B cell (primary cell): ENCODE measurements around the gene MAP3K15. TPM values are rescaled to one million over a fixed set of nuclear protein-coding genes. Genes with fewer than 3 reads are reported as not detected.

Experiments
- ATAC-seq: fragments of 200-7000 bp; cut with Tn5 transposase; one replicate; pipeline ENCODE4 v1.10.0; 2021; ENCODE audit warnings: low read depth, mild to moderate bottlenecking, moderate number of reproducible peaks, moderate library complexity
- CTCF ChIA-PET: fragments of 350-600 bp; sonication (Branson Sonifier 250); formaldehyde crosslinking; loops from one replicate; lab custom pipeline; 2021; ENCODE audit warnings: antibody characterized with exemption, inconsistent platforms; lab: Charles Lee
- POLR2A ChIA-PET: fragments of 350-600 bp; sonication (Branson Sonifier 250); formaldehyde crosslinking; loops from one replicate; lab custom pipeline; 2021; ENCODE audit warnings: antibody characterized with exemption; lab: Charles Lee
- DNase-seq: peaks from one replicate; pipeline ENCODE4 v3.0.0; 2013
- H2AFZ ChIP-seq: 2 replicates; pipeline ENCODE4 v1.6.1; 2012; ENCODE audit warnings: mild to moderate bottlenecking, low read depth, low read length; ENCODE audit not compliant: insufficient read depth, poor library complexity, severe bottlenecking
- H3K27ac ChIP-seq, 2 donors: 1 replicate in 1 of 2; 2 replicates in 1 of 2; pipeline ENCODE4 v1.5.1; 2012 to 2013; ENCODE audit warnings: low read length in 2 of 2, mild to moderate bottlenecking in 2 of 2, moderate library complexity in 1 of 2
- H3K27me3 ChIP-seq, 4 experiments: fragments of 200-600 bp in 1 of 4; sonication (generic) in 1 of 4; replicated peaks in 1 of 4; 1 replicate in 2 of 4; 2 replicates in 2 of 4; pipeline versions ENCODE4 v1.6.1 to v1.7.0; 2013 to 2016; ENCODE audit warnings: low read length in 3 of 4, mild to moderate bottlenecking in 2 of 4, mixed read lengths in 1 of 4, moderate library complexity in 1 of 4; ENCODE audit not compliant: insufficient read depth in 4 of 4, control insufficient read depth in 3 of 4; ENCODE audit errors: control extremely low read depth in 1 of 4
- H3K36me3 ChIP-seq, 2 experiments: replicated peaks in 1 of 2; 1 replicate in 1 of 2; 2 replicates in 1 of 2; pipeline versions ENCODE4 v1.6.1 to v1.7.1; 2013; ENCODE audit warnings: low read length in 1 of 2; ENCODE audit not compliant: insufficient read depth in 2 of 2, control insufficient read depth in 1 of 2; ENCODE audit errors: control extremely low read depth in 1 of 2, extremely low read depth in 1 of 2
- H3K4me1 ChIP-seq, 2 donors: fragments of 200-600 bp in 1 of 2; sonication (generic) in 1 of 2; 1 replicate in 1 of 2; 2 replicates in 1 of 2; pipeline versions ENCODE4 v1.5.1 to v1.6.1; 2013 to 2017; ENCODE audit warnings: low read length in 2 of 2; ENCODE audit not compliant: control insufficient read depth in 2 of 2, insufficient read depth in 2 of 2
- H3K4me2 ChIP-seq: replicated peaks from 2 replicates; pipeline ENCODE3; 2012; ENCODE audit warnings: mild to moderate bottlenecking, low read depth, low read length; ENCODE audit not compliant: poor library complexity, severe bottlenecking
- H3K4me3 ChIP-seq, 5 experiments: fragments of 200-600 bp in 1 of 5; sonication (generic) in 1 of 5; 1 replicate in 3 of 5; 2 replicates in 2 of 5; pipeline versions ENCODE4 v1.5.1 to v1.7.0; 2011 to 2016; ENCODE audit warnings: low read length in 4 of 5, mild to moderate bottlenecking in 4 of 5, low read depth in 2 of 5, control low read depth in 1 of 5, moderate library complexity in 1 of 5; ENCODE audit not compliant: insufficient read depth in 1 of 5; ENCODE audit errors: control extremely low read depth in 1 of 5, extremely low read depth in 1 of 5
- H3K79me2 ChIP-seq: fragments of 200-600 bp; sonication (generic); one replicate; pipeline ENCODE4 v1.6.0; 2016; ENCODE audit warnings: low read length; ENCODE audit not compliant: control insufficient read depth, insufficient read depth
- H3K9ac ChIP-seq: fragments of 200-600 bp; sonication (generic); 2 replicates; pipeline ENCODE4 v1.6.1; 2017; ENCODE audit warnings: mild to moderate bottlenecking, low read length, moderate library complexity
- H3K9me3 ChIP-seq, 3 donors: one replicate each; pipeline versions ENCODE4 v1.6.1 to v1.7.1; 2013; ENCODE audit warnings: low read length in 2 of 3; ENCODE audit not compliant: control insufficient read depth in 2 of 3, insufficient read depth in 1 of 3; ENCODE audit errors: control extremely low read depth in 1 of 3
- H4K20me1 ChIP-seq: 2 replicates; pipeline ENCODE4 v1.6.0; 2012; ENCODE audit warnings: mild to moderate bottlenecking, low read length; ENCODE audit not compliant: insufficient read depth, control insufficient read depth, poor library complexity, severe bottlenecking
- H3K27ac Mint-ChIP-seq: one replicate; pipeline ENCODE4 v1.8.0; 2021; ENCODE audit warnings: mixed read lengths
- H3K27me3 Mint-ChIP-seq: one replicate; pipeline ENCODE4 v1.8.0; 2021; ENCODE audit warnings: mixed read lengths
- H3K4me1 Mint-ChIP-seq: one replicate; pipeline ENCODE4 v1.8.0; 2021; ENCODE audit warnings: mixed read lengths
- H3K4me3 Mint-ChIP-seq: one replicate; pipeline ENCODE4 v1.8.0; 2021; ENCODE audit warnings: mixed read lengths
- H3K9me3 Mint-ChIP-seq: one replicate; pipeline ENCODE4 v1.8.0; 2022; ENCODE audit warnings: mixed read lengths; ENCODE audit not compliant: insufficient read depth
- CTCF ChIP-seq: fragments of 200-600 bp; IDR thresholded peaks from one replicate; pipeline ENCODE4 v1.8.0; 2022; ENCODE audit warnings: antibody characterized with exemption, mild to moderate bottlenecking
- EZH2 ChIP-seq: IDR thresholded peaks from 2 replicates; pipeline ENCODE4 v1.6.1; 2012; ENCODE audit warnings: borderline replicate concordance, low read depth, mild to moderate bottlenecking, moderate library complexity, low read length; ENCODE audit not compliant: insufficient read depth, poor library complexity, severe bottlenecking
- WGBS: methylation state at CpG from one replicate; pipeline ENCODE4 v1.1.5; 2013; ENCODE audit warnings: missing lambda C conversion rate; ENCODE audit not compliant: insufficient coverage; 5-methylcytosine and 5-hydroxymethylcytosine counted together
- intact Hi-C: fragments of 100-400 bp; cut with micrococcal nuclease; formaldehyde crosslinking; loops from one replicate; pipeline ENCODE4 v1.10.0; 2022
- polyA plus RNA-seq: library from polyadenylated mRNA; depleted of rRNA; stranded (reverse); fragments of >200 nt; gene quantifications from 2 replicates; pipeline ENCODE4 v1.2.3, GENCODE V29; 2012
- total RNA-seq, 2 donors: library from RNA; stranded (reverse); fragments of 120-200 nt in 1 of 2; gene quantifications; 1 replicate in 1 of 2; 2 replicates in 1 of 2; pipeline versions ENCODE4 v1.2.3 to v1.2.4, GENCODE V29; 2013 to 2022

The MAP3K15 gene
- total and polyA plus RNA-seq, 2 donors (not counting 1 experiment from before 2014, with no cell fraction given), result not detected

GRCh38 chrX:19334945-19335626, 180.2 kb downstream of the MAP3K15 start:
- no peaks in the 10 kb centered on the region for H3K4me1 Mint-ChIP-seq
- Histone ChIP-seq H3K9me3 (peaks cover 0 to 9% (median 0%) of the 10 kb centered on the region in 3 donors), H4K20me1 (no peaks in the 10 kb centered on the region), H3K9ac (no peak overlapping the region), H3K4me2 (no peak overlapping the region), H3K36me3 (no peaks in the 10 kb centered on the region), H3K79me2 (no peaks in the 10 kb centered on the region), H2AFZ (no peak overlapping the region), H3K27ac (no peak overlapping the region), H3K4me3 (no peak overlapping the region), H3K4me1 (no peaks in the 10 kb centered on the region), H3K27me3 (no peaks in the 10 kb centered on the region)
- ChIA-PET CTCF (interaction anchor here (0.7 to 1.8 kb wide), 3 partner anchors 403 to 982 kb away, joined by 3 to 5 read pairs (median 4); no protein-coding TSS in a partner anchor), POLR2A (no interaction called here)
- peak; percentile 27 for DNase-seq
- H3K27ac Mint-ChIP-seq, result no peak overlapping the region
- no peak for TF ChIP-seq EZH2
- TF ChIP-seq CTCF, result peak; percentile 2
- H3K9me3 Mint-ChIP-seq, result no peaks in the 10 kb centered on the region
- ATAC-seq, result no peak
- H3K27me3 Mint-ChIP-seq, result no peaks in the 10 kb centered on the region
- WGBS, result 80% methylated on average over 5 of the region's 16 CpGs
- intact Hi-C loops, result loop anchor here (1.0 to 5.0 kb wide), 4 partner anchors 350 to 944 kb away; partner anchors contain the start of genes CDKL5 and PHKA2
- H3K4me3 Mint-ChIP-seq, result no peak overlapping the region

DNA sequence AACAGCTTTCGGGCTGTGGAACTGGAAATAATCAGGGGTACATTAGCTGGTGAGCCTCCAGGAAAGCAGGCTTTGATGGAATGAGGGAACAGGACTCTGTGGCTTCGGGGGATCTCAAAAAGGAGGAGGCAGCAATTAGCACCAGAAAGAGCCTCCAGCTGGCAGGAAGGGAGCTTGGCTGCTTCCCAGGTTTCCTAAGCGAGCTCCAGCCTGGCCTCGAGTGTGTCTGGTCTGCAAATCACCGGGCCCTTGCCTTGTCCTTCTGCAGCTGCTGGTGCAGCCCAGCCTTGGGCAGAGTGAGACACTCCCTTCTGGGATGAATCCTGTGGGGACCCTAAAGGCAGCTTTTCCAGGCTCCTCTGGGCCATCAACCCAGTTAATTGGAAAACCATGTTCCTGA, 182.3 kb downstream of the MAP3K15 start:
- no peak overlapping the region for H3K4me2 ChIP-seq
- H2AFZ ChIP-seq, result no peak overlapping the region
- H3K9ac ChIP-seq, result no peak overlapping the region
- H3K4me1 Mint-ChIP-seq, result no peaks in the 10 kb centered on the region
- DNase-seq, result no peak
- H3K9me3 Mint-ChIP-seq, result no peaks in the 10 kb centered on the region
- no peaks in the 10 kb centered on the region for H3K4me1 ChIP-seq
- H3K36me3 ChIP-seq, result no peaks in the 10 kb centered on the region
- ATAC-seq, result no peak
- H3K4me3 ChIP-seq, result no peak overlapping the region
- H4K20me1 ChIP-seq, result no peaks in the 10 kb centered on the region
- 89% methylated on average over 5 of the region's 5 CpGs for WGBS
- H3K4me3 Mint-ChIP-seq, result no peak overlapping the region
- no peaks in the 10 kb centered on the region for H3K27me3 Mint-ChIP-seq
- no peaks in the 10 kb centered on the region for H3K27me3 ChIP-seq
- H3K27ac Mint-ChIP-seq, result no peak overlapping the region
- CTCF ChIA-PET, result interaction anchor here (1.0 to 2.3 kb wide), 4 partner anchors 10 to 942 kb away, joined by 3 to 16 read pairs (median 4); no protein-coding TSS in a partner anchor
- peaks cover 0 to 9% (median 0%) of the 10 kb centered on the region in 3 donors for H3K9me3 ChIP-seq
- no peaks in the 10 kb centered on the region for H3K79me2 ChIP-seq
- TF ChIP-seq EZH2, result no peak
- TF ChIP-seq CTCF, result no peak
- POLR2A ChIA-PET, result no interaction called here
- H3K27ac ChIP-seq, result no peak overlapping the region
- intact Hi-C loops, result loop anchor here (5.0 kb wide), 1 partner anchor 446 kb away; no protein-coding TSS in a partner anchor
